Activated T-cell treated with anti-CD3 and anti-CD28 coated beads, Interleukin-2, amount 50 U/mL, for 72 hours (primary cell): ENCODE measurements around the gene RRAGD. TPM values are rescaled to one million over a fixed set of nuclear protein-coding genes. Genes with fewer than 3 reads are reported as not detected.

Experiments used
- ATAC-seq, 2 donors: fragments of 150-1000 bp; cut with Tn5 transposase; replicated peaks in 1 of 2; 2 replicates each; pipeline ENCODE4 v1.10.0; 2021; ENCODE audit warnings: moderate library complexity in 2 of 2, mild to moderate bottlenecking in 1 of 2
- DNase-seq, 2 donors: peaks; one replicate each; pipeline ENCODE4 v3.0.0; 2021 to 2022; ENCODE audit warnings: mixed read lengths in 1 of 2
- H3K27ac Mint-ChIP-seq: one replicate; pipeline ENCODE4 v1.8.0; 2022; ENCODE audit warnings: mild to moderate bottlenecking, moderate library complexity, mixed read lengths
- H3K27me3 Mint-ChIP-seq: one replicate; pipeline ENCODE4 v1.8.0; 2022; ENCODE audit warnings: low read depth, mixed read lengths
- H3K36me3 Mint-ChIP-seq, 2 donors: one replicate each; pipeline ENCODE4 v1.8.0; 2022; ENCODE audit warnings: mixed read lengths in 2 of 2, mild to moderate bottlenecking in 1 of 2; ENCODE audit not compliant: insufficient read depth in 2 of 2
- H3K4me1 Mint-ChIP-seq: one replicate; pipeline ENCODE4 v1.8.0; 2022; ENCODE audit warnings: low read depth, mixed read lengths
- H3K4me3 Mint-ChIP-seq, 2 donors: one replicate each; pipeline ENCODE4 v1.8.0; 2022; ENCODE audit warnings: mild to moderate bottlenecking in 2 of 2, mixed read lengths in 2 of 2, moderate library complexity in 2 of 2
- H3K9me3 Mint-ChIP-seq, 2 donors: one replicate each; pipeline ENCODE4 v1.8.0; 2022; ENCODE audit warnings: mixed read lengths in 2 of 2
- total RNA-seq, 2 donors: library from RNA; stranded (reverse); gene quantifications; one replicate each; pipeline ENCODE4 v1.2.3, GENCODE V29; 2022

RRAGD gene
- total RNA-seq, 2 donors from 2014 or later = 11.8 to 12.2 TPM

DNA sequence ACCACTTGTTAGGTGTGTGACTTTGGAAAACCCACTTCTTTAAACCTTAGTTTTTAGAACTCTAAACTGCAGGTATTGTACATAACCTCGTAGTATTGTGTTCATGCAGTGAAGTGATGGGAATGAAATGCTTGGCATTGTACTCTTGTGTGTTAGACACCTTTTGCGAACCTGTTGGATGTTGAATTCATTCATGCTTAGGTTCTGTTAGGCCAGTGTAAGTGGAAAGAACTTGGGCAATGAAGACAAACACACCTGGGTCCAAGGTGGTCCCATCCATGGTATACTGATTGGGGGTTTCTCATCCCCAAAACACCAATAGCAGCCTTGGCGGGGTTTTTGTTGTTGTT is 22.1 kb upstream of the RRAGD start:
- peaks cover 11% of the 10 kb centered on the region for H3K27me3 Mint-ChIP-seq
- no peak overlapping the region for H3K27ac Mint-ChIP-seq
- no peak for DNase-seq
- peaks cover 24% of the 10 kb centered on the region for H3K4me1 Mint-ChIP-seq
- H3K9me3 Mint-ChIP-seq = no peaks in the 10 kb centered on the region
- H3K36me3 Mint-ChIP-seq = no peaks in the 10 kb centered on the region
- peak overlapping the region; percentile 79 to 83 for H3K4me3 Mint-ChIP-seq
- no peak for ATAC-seq

DNA sequence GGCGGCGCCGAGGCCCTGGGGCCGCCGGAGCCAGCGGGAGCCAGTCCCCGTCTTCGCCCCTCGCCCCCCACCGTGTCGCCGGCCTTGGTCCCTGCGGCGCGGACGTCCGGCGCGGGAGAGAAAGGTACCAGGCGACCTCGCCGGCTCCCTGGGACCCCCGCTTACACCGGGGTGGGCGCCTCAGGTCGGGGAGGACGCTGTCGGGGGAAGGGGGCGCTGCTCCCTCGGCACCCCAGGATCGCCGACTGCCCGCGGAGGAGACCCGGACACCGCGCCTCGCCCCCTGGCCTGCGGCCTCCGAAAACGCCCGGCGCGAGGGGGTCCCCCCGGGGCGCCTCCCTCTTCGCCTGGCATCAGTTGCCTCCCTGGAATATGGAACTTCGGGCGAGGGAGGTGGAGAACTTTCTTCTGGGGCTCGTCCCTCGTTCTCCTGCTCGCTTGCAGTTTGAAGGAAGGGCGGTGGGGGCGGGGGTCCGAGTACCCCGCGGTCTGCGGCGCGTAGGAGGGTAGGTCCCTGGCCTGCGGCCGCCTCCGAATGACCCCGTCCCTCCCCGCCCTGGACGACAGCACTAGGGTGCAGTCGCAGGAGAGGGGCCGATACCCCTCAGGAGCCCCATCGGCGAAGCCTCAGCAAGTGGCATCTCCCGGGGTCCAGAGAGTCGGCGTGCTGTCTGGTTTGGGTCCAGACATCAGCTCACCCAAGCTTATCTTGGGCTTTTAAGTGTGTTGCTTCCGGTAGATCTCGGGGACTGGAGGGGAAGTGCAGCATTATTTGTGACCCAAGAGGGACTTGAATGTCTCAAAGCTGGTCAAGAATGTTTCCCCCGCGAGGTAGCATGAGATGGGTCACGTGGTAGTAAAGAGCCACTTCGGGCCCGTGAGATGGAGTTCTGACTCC is 21.4 kb upstream of the RRAGD start:
- Mint-ChIP-seq H3K36me3 (no peaks in the 10 kb centered on the region), H3K27ac (no peak overlapping the region), H3K27me3 (peaks cover 11% of the 10 kb centered on the region), H3K4me3 (peak overlapping the region; percentile 79 to 83), H3K4me1 (peaks cover 24% of the 10 kb centered on the region), H3K9me3 (no peaks in the 10 kb centered on the region)
- DNase-seq = peak; percentile 18 to 25
- peak; percentile 12 to 33 for ATAC-seq

DNA sequence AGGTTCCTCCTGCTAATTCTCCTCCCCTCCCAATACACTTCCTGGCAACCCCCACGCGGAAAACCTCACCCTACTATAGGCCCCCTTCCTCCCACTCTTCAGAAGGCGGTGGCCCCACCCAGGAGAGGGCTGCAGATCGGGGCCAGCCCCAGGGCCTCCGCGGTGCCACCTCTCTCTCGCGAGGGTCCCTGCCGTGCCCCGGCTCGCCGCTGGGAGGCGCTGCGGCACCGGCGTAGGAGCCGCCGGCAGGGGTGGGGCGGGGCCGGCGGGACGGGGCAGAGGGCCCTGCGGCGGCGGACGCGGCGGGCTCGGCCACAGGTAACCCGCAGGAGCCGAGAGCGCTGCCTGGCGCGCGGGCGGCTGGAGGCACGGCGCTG is 20.8 kb upstream of the RRAGD start, which contains the start of gene ANKRD6:
TSS of gene ANKRD6 (plus strand) at position 278 of the 377 bp plus-strand sequence. CDS start 133,825 bp downstream, outside the sequence.
- no peaks in the 10 kb centered on the region for H3K36me3 Mint-ChIP-seq
- H3K4me3 Mint-ChIP-seq = peak within 1 kb of the TSS; percentile 79 to 83
- peak; percentile 97 to 98 for ATAC-seq
- DNase-seq = peak; percentile 86 to 93
- peaks cover 24% of the 10 kb centered on the region for H3K4me1 Mint-ChIP-seq
- H3K27me3 Mint-ChIP-seq = peaks cover 11% of the 10 kb centered on the region
- no peak within 1 kb of the TSS for H3K27ac Mint-ChIP-seq
- no peaks in the 10 kb centered on the region for H3K9me3 Mint-ChIP-seq

DNA sequence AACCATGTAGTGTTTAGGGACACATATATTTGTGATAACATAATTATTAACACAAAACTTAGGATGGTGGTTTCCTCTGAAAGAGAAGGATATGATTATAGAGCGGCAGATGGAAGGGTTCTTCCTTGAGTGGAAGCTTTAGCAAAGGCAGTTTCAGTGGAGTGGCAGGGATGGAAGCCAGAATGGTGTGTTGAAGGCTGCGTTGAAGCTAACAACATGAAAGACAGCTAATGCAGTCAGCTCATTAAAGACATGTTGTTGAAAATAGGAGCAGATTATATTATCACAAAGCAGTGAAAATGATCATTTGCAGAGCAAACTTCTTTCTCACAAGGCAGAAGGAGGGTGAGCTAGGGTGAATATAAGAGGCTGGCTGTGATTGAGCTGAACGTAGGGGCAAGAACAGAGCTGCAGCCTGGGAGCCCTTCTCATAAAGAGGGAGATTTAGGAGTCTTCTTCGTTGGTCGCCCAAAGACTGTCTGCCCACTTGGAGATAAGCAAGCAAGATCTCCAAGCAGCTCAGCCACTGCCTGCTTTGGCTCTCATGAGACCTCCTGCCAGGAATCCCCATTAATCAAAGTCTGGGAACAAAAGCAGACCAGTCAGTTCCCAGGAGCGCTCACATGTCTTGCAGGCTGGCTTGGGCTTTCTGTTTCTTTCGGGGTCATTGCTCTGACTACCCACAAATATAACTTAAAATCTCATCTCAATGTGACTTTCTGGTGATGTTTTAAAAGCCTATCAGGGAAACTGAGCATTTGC is 18.3 kb upstream of the RRAGD start:
- Mint-ChIP-seq H3K4me3 (no peak overlapping the region), H3K27me3 (peaks cover 11% of the 10 kb centered on the region), H3K9me3 (no peaks in the 10 kb centered on the region), H3K27ac (no peak overlapping the region), H3K36me3 (no peaks in the 10 kb centered on the region), H3K4me1 (peaks cover 24% of the 10 kb centered on the region)
- ATAC-seq (no peak), DNase-seq (no peak)

DNA sequence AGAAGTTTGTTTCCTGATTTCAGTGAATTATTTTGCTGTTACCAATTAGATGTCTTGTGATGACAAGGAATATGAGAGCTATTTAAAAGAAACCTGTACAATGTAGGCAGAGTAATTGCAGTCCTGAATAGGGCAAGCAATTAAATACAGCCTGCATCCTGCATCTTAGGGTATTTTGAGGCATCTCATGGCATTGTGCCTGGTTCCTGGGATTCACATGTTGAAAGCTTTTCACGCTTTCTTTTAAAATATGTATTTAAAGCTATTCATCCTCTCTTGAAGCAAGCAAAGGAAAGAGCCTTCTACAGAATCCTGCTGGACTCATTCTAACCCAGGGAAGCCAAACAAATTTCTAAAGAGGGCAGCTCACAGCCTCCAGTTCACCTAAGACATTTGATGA is 4.7 kb upstream of the RRAGD start:
- ATAC-seq = no peak
- DNase-seq = no peak
- peaks cover 24% of the 10 kb centered on the region for H3K27me3 Mint-ChIP-seq
- H3K27ac Mint-ChIP-seq = no peak overlapping the region
- H3K4me1 Mint-ChIP-seq = peaks cover 13% of the 10 kb centered on the region
- no peak overlapping the region for H3K4me3 Mint-ChIP-seq
- H3K36me3 Mint-ChIP-seq = peaks cover 0 to 2% of the 10 kb centered on the region in 2 donors
- H3K9me3 Mint-ChIP-seq = no peaks in the 10 kb centered on the region

DNA sequence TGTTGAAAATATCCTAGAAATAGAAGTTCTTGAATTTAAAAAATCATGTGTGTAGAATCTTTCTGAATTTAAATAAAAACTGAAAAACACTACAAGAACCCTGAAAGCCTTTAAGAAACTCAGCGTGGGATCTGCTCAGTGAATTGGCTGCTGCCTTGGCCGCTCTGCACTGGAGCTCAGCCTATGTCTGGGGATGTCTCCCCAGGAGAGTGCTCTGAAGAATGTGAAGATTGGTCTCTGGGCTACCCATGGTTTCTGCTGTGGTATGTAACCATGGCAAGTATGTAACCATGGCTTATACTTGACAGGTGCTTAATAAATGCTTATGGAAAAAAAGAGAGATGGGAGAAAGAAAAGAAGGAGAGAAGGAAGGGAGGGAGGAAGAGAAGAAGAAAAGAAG is 3.1 kb upstream of the RRAGD start:
- no peak for DNase-seq
- Mint-ChIP-seq H3K36me3 (peaks cover 0 to 2% of the 10 kb centered on the region in 2 donors), H3K9me3 (no peaks in the 10 kb centered on the region), H3K27me3 (peaks cover 24% of the 10 kb centered on the region), H3K27ac (no peak overlapping the region), H3K4me1 (peaks cover 20% of the 10 kb centered on the region), H3K4me3 (no peak overlapping the region)
- ATAC-seq = no peak

DNA sequence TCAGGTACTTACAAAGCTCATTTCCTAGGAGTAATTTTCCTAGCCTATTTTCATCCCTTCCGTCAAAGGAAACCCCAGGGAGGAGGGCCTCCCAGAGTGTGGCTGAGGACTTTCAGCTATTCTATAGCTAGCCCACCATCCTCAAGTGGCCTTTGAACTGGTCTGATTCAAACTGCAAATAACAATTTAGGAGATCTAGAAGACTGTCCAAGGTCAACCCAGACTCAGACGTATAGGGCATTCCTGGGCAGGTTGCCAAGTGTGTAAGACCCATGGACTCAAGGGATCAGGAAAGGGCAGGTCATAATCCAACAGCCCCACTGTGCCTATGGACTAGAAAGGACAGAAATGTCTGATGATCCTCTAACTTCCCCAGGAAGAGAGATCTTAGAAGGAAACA is 2.1 kb upstream of the RRAGD start:
- no peaks in the 10 kb centered on the region for H3K9me3 Mint-ChIP-seq
- DNase-seq (no peak), ATAC-seq (no peak)
- no peak overlapping the region for H3K27ac Mint-ChIP-seq
- H3K4me3 Mint-ChIP-seq = no peak overlapping the region
- peaks cover 0 to 2% of the 10 kb centered on the region in 2 donors for H3K36me3 Mint-ChIP-seq
- peaks cover 23% of the 10 kb centered on the region for H3K4me1 Mint-ChIP-seq
- peaks cover 24% of the 10 kb centered on the region for H3K27me3 Mint-ChIP-seq

DNA sequence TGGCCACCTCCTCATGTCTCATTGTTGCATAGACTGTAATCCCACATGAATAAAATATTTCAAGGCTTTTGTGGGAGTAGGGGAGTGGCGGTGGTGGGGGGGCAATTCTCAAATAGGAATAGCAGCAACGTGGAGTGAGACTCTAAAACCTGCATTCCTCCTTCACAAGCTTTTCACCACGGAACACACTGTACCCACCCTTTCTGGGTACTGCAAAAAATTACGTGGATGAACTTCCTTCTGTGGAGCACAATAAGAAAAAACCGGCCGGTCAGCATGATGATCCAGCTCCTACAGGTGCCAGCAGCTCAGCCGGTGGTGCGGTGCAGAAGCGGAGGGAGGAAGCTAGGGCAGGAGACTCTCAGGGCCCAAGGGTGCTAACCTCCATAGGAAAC is 930 bp upstream of the RRAGD start:
- Mint-ChIP-seq H3K27ac (peak overlapping the region; percentile 86), H3K9me3 (no peaks in the 10 kb centered on the region), H3K4me3 (peak overlapping the region; percentile 91 to 97), H3K4me1 (peaks cover 23% of the 10 kb centered on the region), H3K36me3 (peaks cover 0 to 2% of the 10 kb centered on the region in 2 donors), H3K27me3 (peaks cover 24% of the 10 kb centered on the region)
- ATAC-seq (no peak), DNase-seq (no peak)

DNA sequence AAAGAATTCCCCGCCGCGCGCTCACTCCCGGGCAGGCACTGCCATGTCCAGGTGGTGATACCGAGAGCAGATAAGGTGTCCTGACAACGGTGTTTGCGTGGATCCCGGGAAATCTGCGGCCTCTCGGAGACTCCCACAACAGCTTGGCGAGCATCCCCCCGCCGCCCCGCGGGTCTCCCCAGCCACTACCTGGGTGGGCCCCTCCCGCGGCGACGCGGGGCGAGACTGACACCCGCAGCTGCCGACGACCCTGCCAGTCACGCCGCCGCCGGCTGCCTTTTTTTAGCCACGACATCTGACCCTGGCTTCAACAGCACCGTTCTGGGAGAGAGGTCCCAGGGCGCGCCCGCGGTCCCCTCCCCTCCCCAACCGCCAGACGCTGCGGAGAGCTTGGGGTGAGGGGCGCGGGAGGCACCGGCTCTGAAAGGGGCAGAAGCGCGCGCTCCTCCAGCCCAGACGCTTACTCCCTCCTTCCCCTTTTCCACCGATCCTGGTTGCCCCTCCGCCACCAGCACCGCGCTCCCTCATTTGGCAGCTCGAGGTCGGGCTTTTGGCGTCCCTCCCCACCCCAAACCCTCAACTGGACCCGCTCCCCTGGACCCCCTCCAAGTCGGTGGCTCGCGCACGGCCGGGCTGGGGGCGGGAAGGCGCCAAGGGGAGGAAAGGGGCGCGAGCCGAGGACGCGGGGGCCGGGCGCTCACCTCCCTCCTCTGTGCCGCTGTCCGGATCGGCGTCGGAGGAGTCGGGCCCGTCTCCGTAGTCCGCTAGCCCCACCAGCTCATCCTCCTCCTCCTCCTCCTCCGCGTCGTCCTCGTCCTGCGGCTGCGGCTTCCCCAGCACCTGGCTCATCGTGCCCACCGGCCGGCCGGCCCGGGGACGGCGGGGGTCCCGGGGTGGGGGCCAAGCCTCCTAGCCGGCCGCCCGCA is 665 bp downstream of the RRAGD start:
- Mint-ChIP-seq H3K27me3 (peaks cover 11% of the 10 kb centered on the region), H3K27ac (no peak overlapping the region)

DNA sequence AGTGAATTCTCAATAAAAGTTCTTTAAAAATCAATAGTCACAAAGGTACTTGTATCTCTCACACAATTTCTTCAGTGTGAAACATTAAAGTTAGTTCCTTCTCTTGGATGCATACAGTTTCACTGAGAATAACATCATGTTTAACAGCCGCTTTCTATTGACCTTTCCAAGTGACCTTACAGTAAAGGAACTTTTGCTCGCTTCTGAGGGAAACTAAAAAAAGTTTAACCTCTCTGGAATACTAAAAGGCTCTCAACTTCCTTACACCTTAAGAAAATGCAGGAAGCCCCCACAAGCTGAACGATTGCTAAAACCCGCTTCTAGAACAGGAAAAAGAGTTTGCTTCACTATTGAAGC is 1.3 kb downstream of the RRAGD start:
- Mint-ChIP-seq H3K36me3 (peaks cover 0 to 2% of the 10 kb centered on the region in 2 donors), H3K9me3 (no peaks in the 10 kb centered on the region), H3K4me1 (peaks cover 29% of the 10 kb centered on the region), H3K27me3 (peaks cover 8% of the 10 kb centered on the region), H3K27ac (peak overlapping the region; percentile 52), H3K4me3 (peak overlapping the region; percentile 84 to 93)
- DNase-seq (no peak), ATAC-seq (no peak)

More for the DNA sequence above, 665 bp downstream of the RRAGD start:
- Mint-ChIP-seq H3K4me3 (peak overlapping the region; percentile 84 to 93), H3K36me3 (peaks cover 0 to 2% of the 10 kb centered on the region in 2 donors), H3K9me3 (no peaks in the 10 kb centered on the region), H3K4me1 (peaks cover 29% of the 10 kb centered on the region)
- ATAC-seq (peak; percentile 70 to 72), DNase-seq (peak; percentile 59 to 62)

DNA sequence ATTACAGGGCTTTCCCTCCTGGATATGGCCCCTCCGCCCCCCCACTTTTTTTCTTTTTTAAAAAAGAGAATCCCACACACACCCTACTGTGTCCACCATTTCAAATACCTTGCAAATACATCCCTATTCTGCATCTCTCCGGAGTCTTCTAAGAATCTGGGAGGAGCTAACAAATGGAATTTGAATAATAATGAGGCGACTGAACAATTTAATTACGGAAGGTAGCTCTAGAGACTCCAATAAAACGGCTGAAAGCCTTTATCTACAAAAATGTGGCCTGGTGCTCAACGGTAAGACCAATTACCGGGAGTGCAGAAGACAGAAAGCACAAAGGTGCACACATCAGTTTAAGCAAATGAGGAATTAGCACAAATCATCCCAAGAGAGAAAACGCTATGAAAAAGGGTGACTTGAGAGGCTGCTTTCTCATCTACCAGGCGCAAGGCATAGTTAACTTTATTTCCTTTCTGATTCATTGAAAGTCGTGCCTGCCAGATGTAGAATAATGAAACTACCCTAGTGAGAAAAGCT is 1.8 kb downstream of the RRAGD start:
- no peak for ATAC-seq
- no peak overlapping the region for H3K27ac Mint-ChIP-seq
- no peak for DNase-seq
- H3K36me3 Mint-ChIP-seq = peaks cover 0 to 2% of the 10 kb centered on the region in 2 donors
- peaks cover 5% of the 10 kb centered on the region for H3K27me3 Mint-ChIP-seq
- H3K4me1 Mint-ChIP-seq = peaks cover 29% of the 10 kb centered on the region
- H3K9me3 Mint-ChIP-seq = no peaks in the 10 kb centered on the region
- H3K4me3 Mint-ChIP-seq = peak overlapping the region; percentile 84 to 93

DNA sequence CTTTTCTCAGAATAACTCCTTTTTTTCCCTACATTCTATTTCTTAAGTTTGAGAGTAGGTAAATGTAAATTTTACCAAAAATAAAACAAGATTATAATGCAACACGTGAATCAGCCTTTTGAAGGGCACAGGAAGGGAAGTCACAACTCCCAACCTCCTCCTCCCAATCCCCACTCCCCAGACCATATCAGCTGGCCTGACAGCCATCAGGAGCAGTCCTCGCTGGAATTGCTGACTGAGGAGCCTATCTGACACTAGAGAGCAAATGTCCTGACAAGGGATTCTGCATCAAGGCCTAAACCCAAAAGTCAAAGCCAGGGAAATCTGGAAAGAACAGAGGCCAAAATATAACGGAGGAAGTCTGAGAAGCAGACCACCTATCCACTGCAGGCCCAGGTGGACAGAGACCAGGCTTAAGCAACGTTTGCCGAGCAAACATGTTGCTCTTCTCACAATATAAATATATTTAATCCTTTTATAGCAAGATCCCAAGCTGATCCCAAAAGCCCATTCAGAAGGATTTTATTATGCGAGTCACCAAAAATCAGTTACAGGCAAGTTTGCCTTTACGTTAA is 2.5 kb downstream of the RRAGD start:
- ATAC-seq (no peak), DNase-seq (no peak)
- Mint-ChIP-seq H3K9me3 (no peaks in the 10 kb centered on the region), H3K27ac (no peak overlapping the region), H3K4me1 (peaks cover 29% of the 10 kb centered on the region), H3K27me3 (no peaks in the 10 kb centered on the region), H3K4me3 (no peak overlapping the region), H3K36me3 (peaks cover 0 to 2% of the 10 kb centered on the region in 2 donors)
